DOHH2 (cell line): Measurements from ENCODE around the gene GRIK2.
"Not testable (repeated sequence)": the region's sequence is repeated elsewhere in the genome, so short reads cannot be mapped to it uniquely, and the experiment has no call there.

Experiments
- H3F3A ChIP-seq: fragments of 200-600 bp; sonication (generic), shearing (Covaris generic); 2 replicates; pipeline ENCODE4 v1.6.0; 2016; ENCODE audit warnings: antibody characterized with exemption, mild to moderate bottlenecking; ENCODE audit not compliant: control insufficient read depth, insufficient read depth
- H3K27ac ChIP-seq: fragments of 200-600 bp; sonication (generic); 2 replicates; pipeline ENCODE4 v1.5.1; 2014; ENCODE audit warnings: low read depth, mild to moderate bottlenecking, low read length, moderate library complexity
- H3K27me3 ChIP-seq: fragments of 200-600 bp; sonication (generic); 2 replicates; pipeline ENCODE4 v1.6.1; 2014; ENCODE audit warnings: mild to moderate bottlenecking, low read length, mixed read lengths; ENCODE audit not compliant: control insufficient read depth
- H3K36me3 ChIP-seq: fragments of 200-600 bp; sonication (generic); 2 replicates; pipeline ENCODE4 v1.6.1; 2014; ENCODE audit warnings: mild to moderate bottlenecking, low read length, moderate library complexity, mixed read lengths; ENCODE audit not compliant: control insufficient read depth
- H3K4me1 ChIP-seq: fragments of 200-600 bp; sonication (generic); 2 replicates; pipeline ENCODE4 v1.6.1; 2014; ENCODE audit warnings: mild to moderate bottlenecking, low read length, mixed read lengths; ENCODE audit not compliant: control insufficient read depth
- H3K4me2 ChIP-seq: fragments of 200-600 bp; sonication (generic); 2 replicates; pipeline ENCODE4 v1.6.0; 2014; ENCODE audit warnings: mild to moderate bottlenecking, low read length, moderate library complexity
- H3K4me3 ChIP-seq: fragments of 200-600 bp; sonication (generic); 2 replicates; pipeline ENCODE4 v1.5.1; 2014; ENCODE audit warnings: mild to moderate bottlenecking, low read length, mixed read lengths
- H3K79me2 ChIP-seq: fragments of 200-600 bp; sonication (generic); 2 replicates; pipeline ENCODE4 v1.6.1; 2014; ENCODE audit warnings: mild to moderate bottlenecking, low read length, mixed read lengths; ENCODE audit not compliant: control insufficient read depth
- H3K9me2 ChIP-seq: fragments of 200-600 bp; sonication (generic); replicated peaks from 2 replicates; pipeline ENCODE4 v1.6.1; 2014; ENCODE audit warnings: mild to moderate bottlenecking, low read length, mixed read lengths; ENCODE audit not compliant: control insufficient read depth
- H3K9me3 ChIP-seq: fragments of 200-600 bp; sonication (generic); 2 replicates; pipeline ENCODE4 v1.6.1; 2014; ENCODE audit warnings: antibody characterized with exemption, low read length, mixed read lengths; ENCODE audit not compliant: control insufficient read depth, insufficient read depth
- H4K20me1 ChIP-seq: fragments of 200-600 bp; sonication (generic); 2 replicates; pipeline ENCODE4 v1.6.0; 2014; ENCODE audit warnings: low read depth, mild to moderate bottlenecking, antibody characterized with exemption, low read length, moderate library complexity; ENCODE audit not compliant: control insufficient read depth, insufficient read depth
- EZH2phosphoT487 ChIP-seq: fragments of 200-600 bp; sonication (generic); IDR thresholded peaks from 2 replicates; pipeline ENCODE4 v1.6.1; 2017; ENCODE audit warnings: borderline replicate concordance, mild to moderate bottlenecking, antibody characterized with exemption, low read length, moderate library complexity, mixed read lengths
- TF ChIP-seq, protein P1 (sequence below): fragments of 200-600 bp; sonication (generic); IDR thresholded peaks from one replicate; pipeline ENCODE4 v1.5.1; 2014; ENCODE audit warnings: antibody characterized with exemption, mild to moderate bottlenecking, low read depth, low read length; ENCODE audit not compliant: poor library complexity, severe bottlenecking

GRIK2 gene

DNA sequence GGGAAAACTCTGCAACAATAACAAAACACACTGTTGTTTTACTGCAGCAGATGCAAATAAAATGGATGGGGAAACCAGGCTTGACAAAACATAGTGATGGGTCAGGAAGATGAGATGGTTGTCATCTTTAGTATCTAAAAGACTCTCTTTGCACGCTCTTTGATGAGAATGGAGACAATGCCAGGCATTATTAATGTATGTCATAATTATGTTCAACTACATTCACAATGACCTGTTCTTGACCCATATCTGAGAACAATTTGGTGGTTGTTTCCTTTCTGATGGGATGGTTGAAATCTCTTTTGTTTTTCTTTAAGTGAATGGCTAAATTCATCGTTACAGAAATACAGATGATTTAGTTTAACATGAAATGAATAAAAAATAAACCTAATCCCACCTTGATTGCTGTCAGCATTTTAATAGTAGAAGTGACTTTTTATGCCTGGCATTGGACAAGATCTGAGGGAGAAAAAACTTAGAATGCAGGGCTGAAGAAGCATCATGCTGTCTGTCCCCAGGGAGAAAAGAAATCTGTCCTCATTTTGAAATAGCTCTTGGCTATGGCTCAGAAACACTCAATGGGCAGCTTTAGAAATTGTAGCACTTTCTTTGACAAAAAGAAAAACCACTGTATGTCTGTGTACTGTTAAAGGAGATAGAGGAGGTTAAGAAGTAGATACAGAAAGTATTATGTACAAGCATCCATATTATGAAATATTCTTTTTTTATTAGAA is 12.4 kb upstream of the GRIK2 start:
- H3K9me3 ChIP-seq, result no peaks in the 10 kb centered on the region
- no peaks in the 10 kb centered on the region for H3K27me3 ChIP-seq
- H3K36me3 ChIP-seq, result no peaks in the 10 kb centered on the region
- H3K79me2 ChIP-seq, result no peaks in the 10 kb centered on the region
- H3K4me1 ChIP-seq, result no peaks in the 10 kb centered on the region
- no peaks in the 10 kb centered on the region for H4K20me1 ChIP-seq
- no peak overlapping the region for H3K4me2 ChIP-seq
- H3K9me2 ChIP-seq, result no peaks in the 10 kb centered on the region
- no peak overlapping the region for H3K4me3 ChIP-seq
- no peak overlapping the region for H3K27ac ChIP-seq
- H3F3A ChIP-seq, result no peaks in the 10 kb centered on the region
- TF ChIP-seq, protein P1, sequence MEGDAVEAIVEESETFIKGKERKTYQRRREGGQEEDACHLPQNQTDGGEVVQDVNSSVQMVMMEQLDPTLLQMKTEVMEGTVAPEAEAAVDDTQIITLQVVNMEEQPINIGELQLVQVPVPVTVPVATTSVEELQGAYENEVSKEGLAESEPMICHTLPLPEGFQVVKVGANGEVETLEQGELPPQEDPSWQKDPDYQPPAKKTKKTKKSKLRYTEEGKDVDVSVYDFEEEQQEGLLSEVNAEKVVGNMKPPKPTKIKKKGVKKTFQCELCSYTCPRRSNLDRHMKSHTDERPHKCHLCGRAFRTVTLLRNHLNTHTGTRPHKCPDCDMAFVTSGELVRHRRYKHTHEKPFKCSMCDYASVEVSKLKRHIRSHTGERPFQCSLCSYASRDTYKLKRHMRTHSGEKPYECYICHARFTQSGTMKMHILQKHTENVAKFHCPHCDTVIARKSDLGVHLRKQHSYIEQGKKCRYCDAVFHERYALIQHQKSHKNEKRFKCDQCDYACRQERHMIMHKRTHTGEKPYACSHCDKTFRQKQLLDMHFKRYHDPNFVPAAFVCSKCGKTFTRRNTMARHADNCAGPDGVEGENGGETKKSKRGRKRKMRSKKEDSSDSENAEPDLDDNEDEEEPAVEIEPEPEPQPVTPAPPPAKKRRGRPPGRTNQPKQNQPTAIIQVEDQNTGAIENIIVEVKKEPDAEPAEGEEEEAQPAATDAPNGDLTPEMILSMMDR, result no peak
- TF ChIP-seq EZH2phosphoT487, result no peak

DNA sequence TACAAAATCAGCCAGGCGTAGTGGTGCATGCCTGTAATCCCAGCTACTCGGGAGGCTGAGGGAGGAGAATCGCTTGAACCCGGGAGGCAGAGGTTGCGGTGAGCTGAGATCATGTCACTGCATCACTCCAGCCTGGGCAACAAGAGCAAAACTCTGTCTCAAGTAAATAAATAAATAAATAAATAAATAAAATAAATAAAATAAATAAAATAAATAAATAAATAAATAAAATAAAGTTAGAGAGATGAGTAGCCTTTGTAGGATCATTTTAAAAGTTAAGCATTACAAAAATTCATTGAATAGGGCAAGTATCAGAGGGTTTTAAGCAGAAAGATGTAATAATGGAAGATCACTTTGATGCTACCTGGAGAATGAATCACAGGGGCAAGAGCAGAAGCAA is 9.8 kb upstream of the GRIK2 start:
- H3F3A ChIP-seq, H3K9me2 ChIP-seq, H4K20me1 ChIP-seq, H3K4me3 ChIP-seq, H3K36me3 ChIP-seq, H3K79me2 ChIP-seq, H3K27me3 ChIP-seq, H3K9me3 ChIP-seq, H3K4me1 ChIP-seq, H3K4me2 ChIP-seq, H3K27ac ChIP-seq: not testable (repeated sequence)

DNA sequence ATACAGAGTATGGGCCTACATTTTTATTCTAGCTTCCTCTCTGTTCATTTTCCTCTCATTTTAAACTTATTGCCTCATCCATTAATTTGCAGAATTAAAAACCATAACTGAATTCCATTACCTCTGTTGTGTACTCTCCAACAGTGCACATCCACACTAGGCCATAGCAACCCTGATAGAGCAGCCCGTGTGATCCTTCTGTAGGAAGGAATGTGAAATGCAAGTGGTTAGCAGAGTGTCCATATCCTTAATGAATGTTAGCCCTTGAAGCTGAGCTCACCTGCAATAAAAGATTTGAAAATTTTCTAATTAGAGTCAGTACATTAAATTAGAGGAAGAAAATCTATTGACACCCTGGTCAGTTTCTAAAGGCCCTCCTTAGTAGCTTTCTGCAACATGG is 6.5 kb upstream of the GRIK2 start:
- H3F3A ChIP-seq, result no peaks in the 10 kb centered on the region
- H3K9me3 ChIP-seq, result no peaks in the 10 kb centered on the region
- no peaks in the 10 kb centered on the region for H3K27me3 ChIP-seq
- H3K36me3 ChIP-seq, result no peaks in the 10 kb centered on the region
- no peaks in the 10 kb centered on the region for H3K4me1 ChIP-seq
- no peak overlapping the region for H3K4me3 ChIP-seq
- TF ChIP-seq, protein P1, result no peak
- TF ChIP-seq EZH2phosphoT487, result no peak
- H3K79me2 ChIP-seq, result no peaks in the 10 kb centered on the region
- H4K20me1 ChIP-seq, result no peaks in the 10 kb centered on the region
- H3K27ac ChIP-seq, result no peak overlapping the region
- H3K4me2 ChIP-seq, result no peak overlapping the region
- no peaks in the 10 kb centered on the region for H3K9me2 ChIP-seq

DNA sequence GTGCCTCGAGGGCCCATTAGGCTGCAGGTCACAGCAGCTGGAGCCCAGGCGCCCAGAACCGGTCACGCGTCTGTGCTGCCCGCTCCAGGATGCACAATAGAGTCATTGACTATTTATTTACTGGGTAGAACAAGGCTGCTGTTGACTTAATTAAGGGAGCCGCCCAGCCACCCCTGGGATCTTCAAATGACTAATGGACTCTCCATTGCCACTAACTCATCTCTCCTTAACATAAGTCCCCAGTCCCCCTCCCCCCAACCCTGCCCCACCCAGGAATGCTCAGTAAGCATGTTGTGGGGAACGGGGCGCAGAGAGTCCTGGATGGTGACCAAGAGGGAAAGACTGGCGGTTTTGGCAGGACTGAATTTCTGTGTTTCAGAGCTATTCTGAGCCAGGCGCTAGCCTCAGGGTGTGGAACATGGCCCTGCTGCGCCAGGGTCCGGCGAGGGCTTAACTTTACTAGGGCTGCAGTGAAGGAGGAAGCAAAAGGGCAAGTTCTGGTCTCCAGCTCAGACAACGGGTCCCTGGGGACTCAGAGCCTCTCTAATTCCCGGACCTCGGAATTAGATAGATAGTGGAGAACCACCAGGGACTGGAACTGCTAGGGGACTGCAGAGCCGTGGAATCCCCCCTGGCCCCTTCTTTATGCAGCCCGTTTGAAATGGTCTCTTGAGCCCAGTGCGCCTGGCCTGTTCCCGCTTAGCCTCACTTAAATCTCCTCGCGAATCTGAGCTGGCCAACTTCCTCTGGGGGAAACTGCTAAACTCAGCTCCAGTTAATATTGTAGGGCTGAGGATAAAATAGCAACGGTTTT is 1.5 kb upstream of the GRIK2 start:
- TF ChIP-seq, protein P1, result no peak
- no peak for TF ChIP-seq EZH2phosphoT487
- no peak overlapping the region for H3K4me3 ChIP-seq
- H3K27me3 ChIP-seq, result no peaks in the 10 kb centered on the region

More for the DNA sequence above, 1.5 kb upstream of the GRIK2 start:
- no peak overlapping the region for H3K27ac ChIP-seq
- H3K4me1 ChIP-seq, result no peaks in the 10 kb centered on the region
- no peaks in the 10 kb centered on the region; the same call in 1 of the 2 replicates for H3K9me3 ChIP-seq
- no peaks in the 10 kb centered on the region for H3K9me2 ChIP-seq
- H3K79me2 ChIP-seq, result no peaks in the 10 kb centered on the region
- no peak overlapping the region for H3K4me2 ChIP-seq
- no peaks in the 10 kb centered on the region for H3F3A ChIP-seq
- H4K20me1 ChIP-seq, result no peaks in the 10 kb centered on the region
- no peaks in the 10 kb centered on the region for H3K36me3 ChIP-seq
